GM12878 (cell line): Measurements from ENCODE around the gene PCYT1B. TPM values are rescaled to one million over a fixed set of nuclear protein-coding genes. Genes with fewer than 3 reads are reported as not detected.

Source experiments
- BCLAF1 ChIP-seq: fragments of 450-650 bp; IDR thresholded peaks from 2 replicates; pipeline ENCODE4 v1.6.1; 2017; ENCODE audit warnings: antibody characterized with exemption, mild to moderate bottlenecking, moderate library complexity
- CBX3 ChIP-seq: fragments of 200-600 bp; sonication (generic); IDR thresholded peaks from 2 replicates; pipeline ENCODE4 v1.6.1; 2016; ENCODE audit warnings: low read depth, borderline replicate concordance
- CTCF ChIP-seq, 3 experiments: IDR thresholded peaks in 2 of 3; conservative IDR thresholded peaks in 1 of 3; 2 replicates each; pipeline ENCODE4 v1.5.1; 2011; ENCODE audit warnings: low read depth in 3 of 3, low read length in 3 of 3, mild to moderate bottlenecking in 3 of 3, control low read depth in 2 of 3, moderate library complexity in 2 of 3, inconsistent platforms in 1 of 3, mixed read lengths in 1 of 3; ENCODE audit not compliant: control insufficient read depth in 2 of 3, insufficient read depth in 1 of 3; ENCODE audit errors: extremely low read depth in 1 of 3
- CUX1 ChIP-seq: IDR thresholded peaks from 2 replicates; pipeline ENCODE4 v1.6.1; 2012; ENCODE audit warnings: improper control_type of control experiment, low read depth, low read length; ENCODE audit not compliant: insufficient replicate concordance
- DPF2 ChIP-seq: fragments of 450-650 bp; IDR thresholded peaks from 2 replicates; pipeline ENCODE4 v1.6.1; 2017; ENCODE audit warnings: mild to moderate bottlenecking
- ESRRA ChIP-seq: IDR thresholded peaks from 2 replicates; pipeline ENCODE4 v1.6.1; 2012; ENCODE audit warnings: mild to moderate bottlenecking, low read length, improper control_type of control experiment
- FOXK2 ChIP-seq: fragments of 450-650 bp; IDR thresholded peaks from 2 replicates; pipeline ENCODE4 v1.6.1; 2017; ENCODE audit warnings: mild to moderate bottlenecking, moderate library complexity
- HSF1 ChIP-seq: fragments of 150-350 bp; IDR thresholded peaks from 2 replicates; pipeline ENCODE4 v1.6.1; 2014; ENCODE audit warnings: mild to moderate bottlenecking, low read depth, low read length
- MLLT1 ChIP-seq: fragments of 450-650 bp; IDR thresholded peaks from 2 replicates; pipeline ENCODE4 v1.6.1; 2016; ENCODE audit warnings: mild to moderate bottlenecking
- NBN ChIP-seq: fragments of 450-650 bp; IDR thresholded peaks from 2 replicates; pipeline ENCODE4 v1.6.1; 2016
- POLR2A ChIP-seq: IDR thresholded peaks from 2 replicates; pipeline ENCODE4 v1.6.1; 2011; ENCODE audit warnings: low read depth, mild to moderate bottlenecking, low read length
- SMARCA5 ChIP-seq: fragments of 450-650 bp; IDR thresholded peaks from 2 replicates; pipeline ENCODE4 v1.6.1; 2017; ENCODE audit warnings: mild to moderate bottlenecking
- SPI1 ChIP-seq: IDR thresholded peaks from 2 replicates; pipeline ENCODE4 v1.6.1; 2011; ENCODE audit warnings: low read depth, mild to moderate bottlenecking, low read length, moderate library complexity, borderline replicate concordance; ENCODE audit not compliant: insufficient read depth
- SREBF1 ChIP-seq: IDR thresholded peaks from 2 replicates; pipeline ENCODE4 v1.6.1; 2012; ENCODE audit warnings: mild to moderate bottlenecking, low read length
- SUZ12 ChIP-seq: fragments of 200-600 bp; sonication (generic); IDR thresholded peaks from one replicate; pipeline ENCODE4 v1.6.1; 2018; ENCODE audit warnings: antibody characterized with exemption, mild to moderate bottlenecking; ENCODE audit not compliant: unreplicated experiment
- WRNIP1 ChIP-seq: IDR thresholded peaks from 2 replicates; pipeline ENCODE4 v1.6.1; 2011; ENCODE audit warnings: low read depth, low read length, improper control_type of control experiment, borderline replicate concordance
- ZNF384 ChIP-seq: IDR thresholded peaks from 2 replicates; pipeline ENCODE4 v1.6.1; 2012; ENCODE audit warnings: low read depth, mild to moderate bottlenecking, low read length, improper control_type of control experiment, borderline replicate concordance
- polyA plus RNA-seq, 11 experiments: library from polyadenylated mRNA; depleted of rRNA in 4 of 11; unstranded in 6 of 11; stranded (reverse) in 5 of 11; fragments of >200 nt; fragmentation: Nextera tagmentation in 4 of 11; fragmentation: Illumina TruSeq in 1 of 11; extraction: Ambion mirVana in 4 of 11; extraction: Trizol in 1 of 11; gene quantifications; 1 replicate in 1 of 11; 2 replicates in 10 of 11; pipeline versions ENCODE4 v1.2.1 to v1.2.3, GENCODE V29; 2011 to 2016; ENCODE audit warnings: inconsistent platforms in 2 of 11, missing spikeins in 2 of 11, low read depth in 1 of 11
- total RNA-seq, 4 experiments: library from RNA; depleted of rRNA in 3 of 4; stranded (reverse); fragments of >200 nt in 3 of 4; fragmentation: Illumina TruSeq in 1 of 4; extraction: Trizol in 1 of 4; gene quantifications; 2 replicates each; pipeline versions ENCODE4 v1.2.1 to v1.2.3, GENCODE V29; 2013 to 2021

Gene PCYT1B
- total and polyA plus RNA-seq, 10 of the 15 experiments (the other 5 are each of a cell fraction or from before 2014, with no cell fraction given), result 0.10 TPM; not detected in 9

GRCh38 chrX:24693453-24694202 lies 46.5 kb upstream of the PCYT1B start, which contains the start of gene POLA1 (continued):
- TF ChIP-seq CUX1 (no peak), ESRRA (no peak), NBN (0 out of 2 replicates have a peak, but pooled peaks have one; percentile 67), MLLT1 (no peak), BCLAF1 (no peak), SMARCA5 (no peak), HSF1 (no peak), FOXK2 (no peak), CBX3 (no peak), SUZ12 (no peak), SREBF1 (no peak), SPI1 (no peak), DPF2 (no peak), CTCF (IDR thresholded peaks at IDR 0.05 in 2 of 3, conservative IDR thresholded peaks at IDR 0.05 in 1 of 3; ENCODE audit: control insufficient read depth in 2 of 3, extremely low read depth in 1 of 3, insufficient read depth in 1 of 3, low read depth in 3 of 3, low read length in 3 of 3) (peak in 1 of 3 experiments; percentile 14; a peak in 1 of 6 replicates), WRNIP1 (no peak), ZNF384 (no peak), POLR2A (peak; percentile 84)
